ENCODE results near the gene UNC13D.

DNA sequence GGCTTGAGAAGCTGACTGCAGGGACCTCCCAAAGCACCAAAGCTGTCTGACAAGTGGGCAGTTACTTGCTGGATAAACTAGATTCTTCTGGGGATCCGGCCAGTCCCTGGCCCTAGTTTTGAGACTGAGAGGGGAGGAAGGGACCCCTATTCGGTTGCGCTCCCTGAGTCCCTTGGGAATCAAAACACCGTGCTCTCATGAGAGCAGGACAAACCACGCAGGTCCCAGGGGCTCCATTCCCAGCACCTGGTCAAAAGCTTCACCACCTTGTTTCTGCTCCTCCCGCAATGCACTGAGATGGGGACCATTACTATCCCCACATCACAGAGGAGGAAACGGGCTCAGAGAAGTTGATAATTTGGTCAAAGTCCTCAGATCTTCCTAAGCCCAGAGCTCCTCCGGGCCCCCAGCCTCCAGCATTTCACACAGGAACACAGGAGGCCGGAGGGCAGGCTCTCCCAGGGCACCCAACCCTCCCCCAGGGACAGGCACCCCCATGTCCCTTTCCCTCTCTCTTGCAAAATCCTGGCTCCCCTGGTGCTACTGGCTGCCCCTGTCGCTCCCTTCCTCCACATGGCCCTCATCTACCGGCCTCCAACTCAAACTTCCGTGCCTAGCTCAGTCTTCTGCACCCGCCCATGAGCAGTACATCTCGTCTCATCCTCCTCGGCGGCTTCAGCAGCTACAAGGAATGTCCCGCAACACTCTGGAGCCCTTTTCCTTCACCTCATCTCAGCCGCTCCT, 49.3 kb upstream of the UNC13D start:
- TF ChIP-seq, protein P1, sequence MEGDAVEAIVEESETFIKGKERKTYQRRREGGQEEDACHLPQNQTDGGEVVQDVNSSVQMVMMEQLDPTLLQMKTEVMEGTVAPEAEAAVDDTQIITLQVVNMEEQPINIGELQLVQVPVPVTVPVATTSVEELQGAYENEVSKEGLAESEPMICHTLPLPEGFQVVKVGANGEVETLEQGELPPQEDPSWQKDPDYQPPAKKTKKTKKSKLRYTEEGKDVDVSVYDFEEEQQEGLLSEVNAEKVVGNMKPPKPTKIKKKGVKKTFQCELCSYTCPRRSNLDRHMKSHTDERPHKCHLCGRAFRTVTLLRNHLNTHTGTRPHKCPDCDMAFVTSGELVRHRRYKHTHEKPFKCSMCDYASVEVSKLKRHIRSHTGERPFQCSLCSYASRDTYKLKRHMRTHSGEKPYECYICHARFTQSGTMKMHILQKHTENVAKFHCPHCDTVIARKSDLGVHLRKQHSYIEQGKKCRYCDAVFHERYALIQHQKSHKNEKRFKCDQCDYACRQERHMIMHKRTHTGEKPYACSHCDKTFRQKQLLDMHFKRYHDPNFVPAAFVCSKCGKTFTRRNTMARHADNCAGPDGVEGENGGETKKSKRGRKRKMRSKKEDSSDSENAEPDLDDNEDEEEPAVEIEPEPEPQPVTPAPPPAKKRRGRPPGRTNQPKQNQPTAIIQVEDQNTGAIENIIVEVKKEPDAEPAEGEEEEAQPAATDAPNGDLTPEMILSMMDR (IDR thresholded peaks at IDR 0.05; ENCODE audit: insufficient read depth, low read length, poor library complexity, severe bottlenecking) = no peak
- no peak for TF ChIP-seq EZH2phosphoT487 (conservative IDR thresholded peaks at IDR 0.05; ENCODE audit: low read length)
